Parathyroid adenoma (tissue), 2 donors: ENCODE results near the gene EHBP1L1.

Experiments
- H2AFZ ChIP-seq: fragments of 300-600 bp; sonication (generic); one replicate; pipeline ENCODE4 v1.7.0; 2017; ENCODE audit warnings: antibody characterized with exemption, mild to moderate bottlenecking
- H3K27ac ChIP-seq: fragments of 300-600 bp; sonication (generic); one replicate; pipeline ENCODE4 v1.7.0; 2017
- H3K27me3 ChIP-seq: fragments of 300-600 bp; sonication (generic); one replicate; pipeline ENCODE4 v1.7.0; 2017; ENCODE audit warnings: low read length; ENCODE audit not compliant: control insufficient read depth, insufficient read depth
- H3K36me3 ChIP-seq: fragments of 300-600 bp; sonication (generic); one replicate; pipeline ENCODE4 v1.7.0; 2017; ENCODE audit warnings: low read length; ENCODE audit not compliant: control insufficient read depth, insufficient read depth
- H3K4me1 ChIP-seq: fragments of 300-600 bp; sonication (generic); one replicate; pipeline ENCODE4 v1.7.0; 2017; ENCODE audit warnings: control low read depth
- H3K4me2 ChIP-seq: fragments of 300-600 bp; sonication (generic); one replicate; pipeline ENCODE4 v1.7.0; 2017; ENCODE audit warnings: low read length
- H3K4me3 ChIP-seq: fragments of 300-600 bp; sonication (generic); one replicate; pipeline ENCODE4 v1.7.0; 2017; ENCODE audit warnings: low read depth, low read length
- H3K79me2 ChIP-seq: fragments of 300-600 bp; sonication (generic); one replicate; pipeline ENCODE4 v1.7.0; 2017; ENCODE audit warnings: control low read depth
- H3K9ac ChIP-seq: fragments of 300-600 bp; sonication (generic); one replicate; pipeline ENCODE4 v1.7.0; 2017; ENCODE audit warnings: mild to moderate bottlenecking
- H3K9me3 ChIP-seq: fragments of 300-600 bp; sonication (generic); one replicate; pipeline ENCODE4 v1.7.0; 2017; ENCODE audit warnings: low read length; ENCODE audit not compliant: control insufficient read depth
- TF ChIP-seq, protein P1 (sequence below): fragments of 300-600 bp; sonication (generic); IDR thresholded peaks from one replicate; pipeline ENCODE4 v1.7.0; 2017; ENCODE audit warnings: antibody characterized with exemption, mild to moderate bottlenecking
- donor health status: primary hyperparathyroidism.

EHBP1L1 gene

DNA sequence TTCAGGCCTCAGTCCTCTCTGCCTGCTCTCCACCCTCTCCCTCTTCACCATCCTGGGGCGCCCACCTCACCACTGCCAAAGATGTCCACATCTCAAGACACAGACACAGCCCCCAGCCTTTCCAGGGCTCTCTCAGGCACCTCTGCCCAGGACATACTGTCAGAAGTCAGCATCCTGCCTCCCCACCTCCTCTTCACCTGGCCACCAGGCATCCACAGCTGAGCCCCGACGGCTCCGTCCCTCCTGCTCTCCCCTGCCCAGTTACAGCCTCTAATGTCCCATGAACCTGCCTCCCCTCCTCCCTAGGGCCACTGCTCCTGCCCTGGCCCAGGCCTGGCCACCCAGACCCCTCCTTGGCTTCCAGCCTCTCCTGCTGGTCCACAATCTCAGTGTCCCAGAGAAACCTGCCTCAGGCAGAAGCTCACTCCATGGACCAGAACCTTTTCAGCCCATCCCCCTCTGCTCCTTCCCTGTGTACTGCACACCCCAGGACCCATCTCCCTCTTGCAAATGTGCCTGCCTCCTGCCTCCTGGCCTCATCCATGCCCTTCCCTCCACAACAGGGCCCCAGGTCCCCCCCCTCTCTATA, 20.9 kb upstream of the EHBP1L1 start:
- no peaks in the 10 kb centered on the region for H3K36me3 ChIP-seq
- no peak overlapping the region for H3K4me3 ChIP-seq
- H3K9ac ChIP-seq: no peak overlapping the region
- H3K4me2 ChIP-seq: no peak overlapping the region
- peaks cover 3% of the 10 kb centered on the region for H3K79me2 ChIP-seq
- peak overlapping the region; percentile 82 for H3K27ac ChIP-seq
- no peak overlapping the region for H2AFZ ChIP-seq
- H3K27me3 ChIP-seq: no peaks in the 10 kb centered on the region
- no peaks in the 10 kb centered on the region for H3K9me3 ChIP-seq
- peaks cover 17% of the 10 kb centered on the region for H3K4me1 ChIP-seq
- TF ChIP-seq, protein P1, sequence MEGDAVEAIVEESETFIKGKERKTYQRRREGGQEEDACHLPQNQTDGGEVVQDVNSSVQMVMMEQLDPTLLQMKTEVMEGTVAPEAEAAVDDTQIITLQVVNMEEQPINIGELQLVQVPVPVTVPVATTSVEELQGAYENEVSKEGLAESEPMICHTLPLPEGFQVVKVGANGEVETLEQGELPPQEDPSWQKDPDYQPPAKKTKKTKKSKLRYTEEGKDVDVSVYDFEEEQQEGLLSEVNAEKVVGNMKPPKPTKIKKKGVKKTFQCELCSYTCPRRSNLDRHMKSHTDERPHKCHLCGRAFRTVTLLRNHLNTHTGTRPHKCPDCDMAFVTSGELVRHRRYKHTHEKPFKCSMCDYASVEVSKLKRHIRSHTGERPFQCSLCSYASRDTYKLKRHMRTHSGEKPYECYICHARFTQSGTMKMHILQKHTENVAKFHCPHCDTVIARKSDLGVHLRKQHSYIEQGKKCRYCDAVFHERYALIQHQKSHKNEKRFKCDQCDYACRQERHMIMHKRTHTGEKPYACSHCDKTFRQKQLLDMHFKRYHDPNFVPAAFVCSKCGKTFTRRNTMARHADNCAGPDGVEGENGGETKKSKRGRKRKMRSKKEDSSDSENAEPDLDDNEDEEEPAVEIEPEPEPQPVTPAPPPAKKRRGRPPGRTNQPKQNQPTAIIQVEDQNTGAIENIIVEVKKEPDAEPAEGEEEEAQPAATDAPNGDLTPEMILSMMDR: no peak

DNA sequence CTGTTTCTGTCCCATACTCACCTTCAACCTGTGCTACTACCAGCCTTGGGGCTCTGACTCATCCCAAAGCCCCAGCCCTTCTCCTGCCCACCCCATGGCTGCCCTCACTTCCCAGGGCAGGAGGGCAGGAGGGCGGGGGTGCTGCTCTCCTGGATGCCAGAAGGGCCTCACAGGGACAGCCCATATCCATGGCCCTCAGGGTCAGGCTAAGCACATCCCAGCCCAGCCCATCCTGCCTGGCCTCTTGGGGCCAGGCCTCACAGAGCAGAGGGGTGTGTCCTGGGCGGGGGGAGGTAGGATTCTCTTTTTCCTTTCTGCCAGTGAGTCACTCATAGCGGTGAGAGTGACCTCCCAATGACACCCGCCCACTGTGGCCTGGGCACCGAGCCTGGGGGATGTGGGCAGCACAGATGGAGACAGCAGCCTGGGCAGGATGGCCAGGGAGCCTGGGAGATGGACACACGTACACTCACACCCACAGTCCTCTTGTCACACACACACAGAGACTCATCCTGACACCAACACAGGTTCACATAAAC, 20.1 kb upstream of the EHBP1L1 start:
- Histone ChIP-seq H3K9ac (no peak overlapping the region), H3K9me3 (no peaks in the 10 kb centered on the region), H3K4me3 (no peak overlapping the region), H3K36me3 (no peaks in the 10 kb centered on the region), H3K4me1 (peaks cover 21% of the 10 kb centered on the region), H3K27ac (peak overlapping the region; percentile 82), H2AFZ (no peak overlapping the region), H3K4me2 (no peak overlapping the region), H3K27me3 (no peaks in the 10 kb centered on the region), H3K79me2 (peaks cover 3% of the 10 kb centered on the region)
- TF ChIP-seq, protein P1: no peak

DNA sequence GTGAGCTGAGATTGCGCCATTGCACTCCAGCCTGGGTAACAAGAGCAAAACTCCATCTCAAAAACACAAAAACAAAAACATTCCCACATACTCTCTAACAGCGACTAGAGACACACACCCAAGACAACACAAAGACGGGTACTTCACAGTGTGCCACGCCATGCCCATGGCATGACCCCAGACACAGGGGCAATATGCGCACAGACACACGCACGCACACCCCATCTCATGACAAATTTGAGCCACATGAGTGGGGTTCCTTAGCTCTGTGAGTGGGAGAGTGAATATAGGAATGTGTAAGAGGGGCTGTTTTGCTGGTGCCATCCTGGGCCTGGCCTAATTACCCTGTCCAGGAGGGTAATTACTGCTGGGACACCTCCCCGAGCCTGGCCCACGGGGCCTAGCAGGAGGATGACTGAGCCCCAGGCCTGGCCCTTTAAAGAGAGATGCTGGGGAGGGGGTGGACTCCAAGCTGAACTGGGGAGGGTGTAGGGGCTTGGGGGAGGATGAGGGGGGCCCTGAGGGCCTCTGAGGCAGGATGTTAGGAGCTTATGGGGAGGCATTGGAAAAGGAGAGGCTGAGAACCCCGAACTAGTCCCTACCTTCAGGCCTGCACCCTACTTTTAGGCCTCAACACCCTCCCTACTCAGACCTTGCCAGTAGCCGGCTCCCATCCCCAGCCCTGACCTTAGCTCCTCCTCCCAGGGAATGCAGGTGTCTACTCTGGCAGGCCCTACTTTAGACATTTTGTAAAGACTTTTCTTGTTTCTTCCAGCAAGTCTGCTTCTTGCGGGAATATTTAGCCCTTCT, 19.2 kb upstream of the EHBP1L1 start:
- TF ChIP-seq, protein P1: no peak
- Histone ChIP-seq H3K9ac (peak overlapping the region; percentile 19), H3K4me1 (peaks cover 21% of the 10 kb centered on the region)

DNA sequence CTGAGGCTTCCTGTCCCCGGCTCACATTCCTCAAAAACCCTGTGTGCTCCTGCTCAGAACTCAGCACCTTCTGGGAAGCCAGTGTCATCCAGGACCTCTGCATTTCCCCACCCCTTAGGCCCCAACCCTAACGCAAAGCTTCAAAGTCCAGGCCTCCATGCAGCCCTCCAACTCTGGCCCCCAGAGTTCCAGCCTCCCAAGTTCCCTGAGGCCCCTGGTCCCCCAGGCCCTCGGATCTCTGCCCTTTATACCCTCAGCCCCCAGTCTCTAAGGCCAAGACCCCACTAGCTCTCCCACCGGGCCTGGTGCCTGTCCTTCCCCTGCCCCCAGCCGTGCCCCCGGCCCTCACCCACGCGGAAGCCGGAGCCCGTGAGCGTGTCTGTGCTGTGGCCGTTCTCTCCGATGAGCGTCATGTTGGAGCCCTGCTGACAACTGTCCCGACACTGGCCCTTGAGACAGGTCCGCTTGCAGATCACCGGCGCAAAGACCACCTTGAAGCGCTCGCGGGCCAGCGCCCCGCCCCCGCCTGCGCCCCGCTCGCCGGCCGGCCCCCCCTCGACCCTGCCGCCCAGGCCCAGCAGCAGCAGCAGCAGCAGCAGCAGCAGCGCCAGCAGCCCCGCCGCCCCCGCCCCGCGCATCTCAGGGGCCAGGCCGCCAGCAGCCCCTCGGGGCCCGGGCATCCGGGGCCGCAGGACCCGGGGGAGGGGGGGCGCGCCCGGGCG, 18.4 kb upstream of the EHBP1L1 start:
- H3K4me3 ChIP-seq: peak overlapping the region; percentile 57

More for the DNA sequence above, 19.2 kb upstream of the EHBP1L1 start:
- no peaks in the 10 kb centered on the region for H3K79me2 ChIP-seq
- H3K27ac ChIP-seq: peak overlapping the region; percentile 82
- peak overlapping the region; percentile 72 for H3K4me2 ChIP-seq
- no peaks in the 10 kb centered on the region for H3K9me3 ChIP-seq
- peak overlapping the region; percentile 57 for H3K4me3 ChIP-seq
- H3K27me3 ChIP-seq: no peaks in the 10 kb centered on the region
- H3K36me3 ChIP-seq: no peaks in the 10 kb centered on the region
- H2AFZ ChIP-seq: peak overlapping the region; percentile 23

More for the DNA sequence above, 18.4 kb upstream of the EHBP1L1 start:
- Histone ChIP-seq H3K4me1 (peaks cover 21% of the 10 kb centered on the region), H3K9ac (peak overlapping the region; percentile 19), H3K27ac (peak overlapping the region; percentile 82), H2AFZ (peak overlapping the region; percentile 23), H3K4me2 (peak overlapping the region; percentile 72), H3K36me3 (no peaks in the 10 kb centered on the region), H3K79me2 (no peaks in the 10 kb centered on the region), H3K9me3 (no peaks in the 10 kb centered on the region), H3K27me3 (no peaks in the 10 kb centered on the region)
- TF ChIP-seq, protein P1: no peak
